GDM1 (cell line): ENCODE results near the gene CLMN.

Experiments used
- DNase-seq: peaks from one replicate; lab custom pipeline; 2025; lab: John Stamatoyannopoulos, UW

Gene CLMN

GRCh38 chr14:95341115-95341514 lies 21.4 kb upstream of the CLMN start:
- no peak for DNase-seq

- no peak for DNase-seq
Measured at GRCh38 chr14:95340201-95340697, 20.5 kb upstream of the CLMN start.

- no peak for DNase-seq
Measured at GRCh38 chr14:95339301-95339865, 19.7 kb upstream of the CLMN start.

GRCh38 chr14:95338436-95338835 lies 18.7 kb upstream of the CLMN start:
- DNase-seq = no peak

GRCh38 chr14:95337041-95337595 lies 17.4 kb upstream of the CLMN start:
- no peak for DNase-seq

- no peak for DNase-seq
Measured at GRCh38 chr14:95336192-95336760, 16.6 kb upstream of the CLMN start.

- no peak for DNase-seq
Measured at GRCh38 chr14:95335071-95335470, 15.4 kb upstream of the CLMN start.

GRCh38 chr14:95334044-95334443 lies 14.3 kb upstream of the CLMN start:
- DNase-seq = no peak

GRCh38 chr14:95332641-95333040 lies 12.9 kb upstream of the CLMN start:
- DNase-seq = no peak

GRCh38 chr14:95331708-95332408 lies 12.2 kb upstream of the CLMN start:
- DNase-seq = no peak

GRCh38 chr14:95330591-95331370 lies 11.1 kb upstream of the CLMN start:
- no peak for DNase-seq

GRCh38 chr14:95329941-95330340 lies 10.2 kb upstream of the CLMN start:
- DNase-seq = no peak

- no peak for DNase-seq
Measured at GRCh38 chr14:95328729-95329503, 9.2 kb upstream of the CLMN start.

- no peak for DNase-seq
Measured at GRCh38 chr14:95327558-95328374, 8.1 kb upstream of the CLMN start.

- no peak for DNase-seq
Measured at GRCh38 chr14:95326987-95327386, 7.3 kb upstream of the CLMN start.

GRCh38 chr14:95323917-95324316 lies 4.2 kb upstream of the CLMN start:
- no peak for DNase-seq

GRCh38 chr14:95323361-95323760 lies 3.7 kb upstream of the CLMN start:
- no peak for DNase-seq

GRCh38 chr14:95322651-95323050 lies 2.9 kb upstream of the CLMN start:
- no peak for DNase-seq

GRCh38 chr14:95321693-95322455 lies 2.2 kb upstream of the CLMN start:
- DNase-seq = no peak
